ENCODE measurements around the gene PTPRN2. TPM values are rescaled to one million over a fixed set of nuclear protein-coding genes. Genes with fewer than 3 reads are reported as not detected.

The PTPRN2 gene
- total RNA-seq, 2 donors from 2014 or later, result 26.1 to 55.5 TPM

DNA sequence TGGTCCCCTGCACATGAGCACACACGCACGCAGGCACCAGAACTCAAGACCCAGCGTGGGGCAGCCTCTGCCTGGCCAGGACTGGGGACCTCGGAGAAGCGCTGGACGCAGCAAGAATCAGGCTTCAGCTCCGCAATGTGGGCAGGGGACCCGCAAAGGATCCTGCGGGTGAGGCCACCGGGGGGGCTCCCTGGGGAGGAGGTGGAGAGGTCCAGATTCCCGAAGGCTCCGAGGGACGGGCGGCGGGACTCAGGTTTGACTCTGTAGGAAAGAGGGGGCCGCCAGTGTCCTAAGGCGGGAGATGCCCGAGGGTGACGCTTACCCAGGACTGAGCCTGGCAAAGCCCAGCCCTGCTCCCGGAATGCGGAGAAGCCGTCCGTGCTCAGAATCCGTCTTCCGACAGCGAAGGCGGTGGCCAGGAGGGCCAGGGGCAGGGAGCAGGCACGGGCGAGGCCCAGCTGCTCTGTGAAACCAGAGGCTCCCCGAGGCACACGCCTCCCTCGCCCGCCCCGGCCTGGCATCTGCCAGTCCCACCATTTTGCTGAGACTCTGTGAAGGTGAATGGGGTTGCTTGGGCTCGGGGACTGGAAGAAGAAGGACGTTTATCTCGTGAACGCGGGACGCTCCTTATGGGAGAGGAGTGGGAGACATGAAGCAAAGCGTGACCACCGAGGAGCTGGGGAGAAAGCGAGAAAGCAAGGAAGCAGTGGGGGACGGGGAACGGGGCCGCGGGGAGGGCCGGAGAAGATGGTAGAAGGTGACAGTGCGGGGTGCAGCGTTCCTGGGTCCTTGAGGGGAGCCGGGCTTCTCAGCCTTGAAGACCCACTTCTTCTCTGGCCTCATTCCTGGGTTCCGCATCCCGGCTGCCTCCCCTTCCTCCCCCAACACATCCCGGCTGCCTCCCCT lies 489.2 kb downstream of the PTPRN2 start:
- no peak overlapping the region for H3K27ac ChIP-seq
- no peaks in the 10 kb centered on the region for H3K9me3 ChIP-seq
- H3K4me3 ChIP-seq, result no peak overlapping the region
- TF ChIP-seq, protein P1, sequence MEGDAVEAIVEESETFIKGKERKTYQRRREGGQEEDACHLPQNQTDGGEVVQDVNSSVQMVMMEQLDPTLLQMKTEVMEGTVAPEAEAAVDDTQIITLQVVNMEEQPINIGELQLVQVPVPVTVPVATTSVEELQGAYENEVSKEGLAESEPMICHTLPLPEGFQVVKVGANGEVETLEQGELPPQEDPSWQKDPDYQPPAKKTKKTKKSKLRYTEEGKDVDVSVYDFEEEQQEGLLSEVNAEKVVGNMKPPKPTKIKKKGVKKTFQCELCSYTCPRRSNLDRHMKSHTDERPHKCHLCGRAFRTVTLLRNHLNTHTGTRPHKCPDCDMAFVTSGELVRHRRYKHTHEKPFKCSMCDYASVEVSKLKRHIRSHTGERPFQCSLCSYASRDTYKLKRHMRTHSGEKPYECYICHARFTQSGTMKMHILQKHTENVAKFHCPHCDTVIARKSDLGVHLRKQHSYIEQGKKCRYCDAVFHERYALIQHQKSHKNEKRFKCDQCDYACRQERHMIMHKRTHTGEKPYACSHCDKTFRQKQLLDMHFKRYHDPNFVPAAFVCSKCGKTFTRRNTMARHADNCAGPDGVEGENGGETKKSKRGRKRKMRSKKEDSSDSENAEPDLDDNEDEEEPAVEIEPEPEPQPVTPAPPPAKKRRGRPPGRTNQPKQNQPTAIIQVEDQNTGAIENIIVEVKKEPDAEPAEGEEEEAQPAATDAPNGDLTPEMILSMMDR (IDR thresholded peaks at IDR 0.05), result no peak
- TF ChIP-seq POLR2AphosphoS5 (IDR thresholded peaks at IDR 0.05) (no peak), POLR2A (IDR thresholded peaks at IDR 0.05) (no peak)
- WGBS, result 84% methylated on average over 43 of the region's 54 CpGs
- no peaks in the 10 kb centered on the region for H3K36me3 ChIP-seq
- intact Hi-C loops (cut with DNase I), result no loop called here
- no peak for DNase-seq (ENCODE audit: low spot score)
- no peaks in the 10 kb centered on the region for H3K4me1 ChIP-seq (replicated peaks)
- H3K27me3 ChIP-seq (replicated peaks; ENCODE audit: insufficient read depth), result no peaks in the 10 kb centered on the region

DNA sequence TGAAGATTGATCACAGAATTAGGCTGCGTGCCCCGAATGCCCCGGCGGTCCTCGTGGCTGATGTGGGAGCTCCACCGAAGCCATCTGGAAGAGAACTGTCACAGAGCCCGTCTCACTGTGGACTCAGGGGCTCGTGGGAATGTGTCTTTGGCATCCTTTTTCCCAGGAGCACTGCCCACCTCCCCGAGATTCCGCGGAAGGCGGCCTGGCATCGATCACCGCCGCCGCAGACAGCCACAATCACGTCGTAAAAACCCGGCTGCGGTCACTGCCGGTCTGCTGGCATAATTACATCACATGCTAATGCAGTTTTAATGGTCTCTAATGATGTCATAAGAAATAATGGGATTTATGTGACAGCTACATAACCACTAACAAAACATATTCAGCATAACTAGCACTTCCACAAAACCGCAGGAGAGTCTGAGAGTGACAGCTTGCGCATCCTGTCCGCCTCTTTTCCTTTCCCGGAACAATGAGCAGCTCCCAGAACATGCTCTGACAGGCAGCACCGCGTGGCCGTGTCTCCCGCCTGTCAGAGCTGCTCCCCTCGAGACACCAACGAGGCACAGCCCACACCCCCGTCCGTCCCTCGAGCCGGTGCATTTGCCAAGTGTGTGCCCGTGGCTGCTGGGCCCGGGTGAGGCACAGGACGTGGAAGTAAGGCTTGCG lies 490.0 kb downstream of the PTPRN2 start:
- TF ChIP-seq POLR2AphosphoS5 (IDR thresholded peaks at IDR 0.05), result no peak
- TF ChIP-seq, protein P1 (IDR thresholded peaks at IDR 0.05), result no peak
- TF ChIP-seq POLR2A (IDR thresholded peaks at IDR 0.05), result no peak
- WGBS, result 26% methylated on average over 39 of the region's 39 CpGs

DNA sequence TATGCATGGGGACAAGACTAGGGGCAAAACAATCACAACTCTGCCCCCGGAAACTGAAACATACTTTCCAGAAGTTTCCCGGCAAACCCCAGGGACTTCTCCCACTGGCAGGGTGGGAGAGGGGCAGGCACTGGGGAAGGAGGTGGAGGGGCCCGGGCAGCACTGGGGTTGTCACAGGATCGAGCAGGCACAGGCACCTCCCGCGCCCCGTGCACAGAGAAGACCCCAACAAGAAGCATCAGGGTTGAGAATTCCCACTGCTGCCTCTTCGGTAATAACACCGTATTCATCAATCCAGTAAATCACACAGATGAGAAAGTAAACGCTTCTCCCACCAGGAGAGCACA lies 490.5 kb downstream of the PTPRN2 start:
- DNase-seq (ENCODE audit: low spot score), result no peak
- TF ChIP-seq POLR2A (IDR thresholded peaks at IDR 0.05) (no peak), POLR2AphosphoS5 (IDR thresholded peaks at IDR 0.05) (no peak)
- TF ChIP-seq, protein P1 (IDR thresholded peaks at IDR 0.05), result no peak
- no peaks in the 10 kb centered on the region for H3K4me1 ChIP-seq (replicated peaks)
- H3K27ac ChIP-seq, result no peak overlapping the region
- intact Hi-C loops (cut with DNase I), result no loop called here
- H3K27me3 ChIP-seq (replicated peaks; ENCODE audit: insufficient read depth), result no peaks in the 10 kb centered on the region
- WGBS, result 55% methylated on average over 10 of the region's 10 CpGs
- no peak overlapping the region for H3K4me3 ChIP-seq
- H3K9me3 ChIP-seq, result no peaks in the 10 kb centered on the region
- no peaks in the 10 kb centered on the region for H3K36me3 ChIP-seq

More for the DNA sequence above, 490.0 kb downstream of the PTPRN2 start:
- H3K9me3 ChIP-seq, result no peaks in the 10 kb centered on the region
- no peaks in the 10 kb centered on the region for H3K27me3 ChIP-seq (replicated peaks; ENCODE audit: insufficient read depth)
- H3K4me3 ChIP-seq, result no peak overlapping the region
- no peaks in the 10 kb centered on the region for H3K36me3 ChIP-seq
- no peak overlapping the region for H3K27ac ChIP-seq
- no peak for DNase-seq (ENCODE audit: low spot score)
- intact Hi-C loops (cut with DNase I), result no loop called here
- no peaks in the 10 kb centered on the region for H3K4me1 ChIP-seq (replicated peaks)

DNA sequence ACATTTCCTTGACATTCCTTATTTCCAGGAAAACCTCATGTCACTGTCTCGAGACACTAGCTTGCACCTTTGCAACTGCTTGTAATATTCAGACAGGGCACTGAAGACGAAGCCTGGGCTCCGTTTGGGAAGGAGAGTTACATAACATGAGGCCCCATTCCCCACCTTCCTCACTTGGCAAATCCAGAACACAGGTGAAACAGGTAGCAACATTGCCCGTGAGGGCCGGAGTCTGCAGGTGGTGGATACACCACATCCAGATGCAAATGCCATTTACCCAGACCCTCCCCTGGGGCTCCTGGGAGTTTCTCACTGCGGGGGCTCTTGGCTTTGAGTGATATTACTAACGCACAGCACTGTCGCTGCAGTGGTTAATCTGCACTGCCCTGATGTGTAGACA lies 491.0 kb downstream of the PTPRN2 start:
- Histone ChIP-seq H3K27me3 (replicated peaks; ENCODE audit: insufficient read depth) (no peaks in the 10 kb centered on the region), H3K9me3 (no peaks in the 10 kb centered on the region), H3K4me3 (no peak overlapping the region), H3K36me3 (no peaks in the 10 kb centered on the region), H3K27ac (no peak overlapping the region), H3K4me1 (replicated peaks) (no peaks in the 10 kb centered on the region)
- DNase-seq (ENCODE audit: low spot score), result no peak
- TF ChIP-seq, protein P1 (IDR thresholded peaks at IDR 0.05), result no peak
- TF ChIP-seq POLR2A (IDR thresholded peaks at IDR 0.05) (no peak), POLR2AphosphoS5 (IDR thresholded peaks at IDR 0.05) (no peak)
- WGBS, result 58% methylated on average over 8 of the region's 8 CpGs
- intact Hi-C loops (cut with DNase I), result no loop called here
